Activated CD8-positive, alpha-beta memory T cell treated with anti-CD3 and anti-CD28 coated beads, Interleukin-2, amount 50 U/mL, for 48 hours (primary cell): Measurements from ENCODE around the gene SYNE1.

ENCODE experiments used
- DNase-seq: peaks from one replicate; pipeline ENCODE4 v3.0.0-alpha.2; 2020

SYNE1 gene

GRCh38 chr6:152308306-152308705 lies 328.9 kb downstream of the SYNE1 start:
- DNase-seq = no peak

DNA sequence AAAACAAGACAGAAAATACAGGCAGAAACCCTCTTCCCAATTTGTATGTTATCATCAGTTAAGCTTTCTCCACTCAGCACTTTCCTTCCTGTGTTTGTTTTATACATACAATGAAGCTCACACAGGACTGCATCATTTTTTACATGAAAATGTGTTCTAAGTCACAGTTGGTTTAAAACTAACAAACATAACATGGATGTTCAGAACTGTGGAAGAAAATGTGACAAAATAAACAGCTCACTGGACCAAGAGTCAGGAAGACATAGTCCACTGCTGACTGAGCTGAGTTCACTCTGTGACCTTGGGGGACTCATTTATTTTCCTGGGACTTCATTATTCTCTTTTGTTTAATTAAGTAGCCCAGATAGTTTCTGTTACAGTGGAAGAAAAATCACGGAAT lies 331.5 kb downstream of the SYNE1 start:
- DNase-seq = no peak

GRCh38 chr6:152301765-152302568 lies 335.2 kb downstream of the SYNE1 start:
- DNase-seq = peak; percentile 92

DNA sequence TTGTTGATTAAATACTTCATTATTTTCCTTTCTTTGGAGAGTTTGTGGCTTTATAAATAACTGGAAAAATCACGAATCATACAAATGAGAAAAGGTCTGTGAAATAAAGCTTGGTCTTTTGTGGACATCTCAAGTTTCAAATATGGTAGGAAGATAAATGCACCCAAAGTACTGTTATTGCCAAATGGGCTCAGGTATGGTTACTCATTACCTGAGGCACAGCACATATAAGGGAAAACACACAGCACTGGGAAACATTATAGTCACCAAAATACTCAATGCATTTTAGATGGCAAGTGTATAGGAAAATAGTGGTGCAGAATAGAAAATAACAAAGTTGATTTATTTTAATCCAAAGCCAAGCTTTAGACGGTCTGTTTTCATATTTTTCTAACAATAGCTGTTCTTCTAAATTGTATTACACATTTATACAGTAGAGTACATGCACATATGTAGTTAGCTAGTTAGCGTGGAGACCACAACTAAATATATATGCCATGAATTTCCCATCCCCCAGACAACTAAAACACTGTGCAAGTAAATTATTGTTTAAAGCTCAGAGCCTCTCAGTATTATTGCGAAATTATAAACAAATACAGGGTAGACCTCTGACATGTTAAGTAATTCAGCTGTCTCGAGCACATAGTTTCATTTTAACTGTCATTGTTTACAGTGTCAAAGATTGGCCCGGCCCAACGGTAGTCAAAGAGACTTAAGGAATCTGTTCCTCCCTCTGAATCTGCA lies 336.0 kb downstream of the SYNE1 start:
- DNase-seq = no peak

GRCh38 chr6:152300517-152300916 lies 336.6 kb downstream of the SYNE1 start:
- no peak for DNase-seq

GRCh38 chr6:152298848-152299735 lies 338.1 kb downstream of the SYNE1 start:
- DNase-seq = no peak

- DNase-seq = no peak
Measured at GRCh38 chr6:152298055-152298647, 339.0 kb downstream of the SYNE1 start.

DNA sequence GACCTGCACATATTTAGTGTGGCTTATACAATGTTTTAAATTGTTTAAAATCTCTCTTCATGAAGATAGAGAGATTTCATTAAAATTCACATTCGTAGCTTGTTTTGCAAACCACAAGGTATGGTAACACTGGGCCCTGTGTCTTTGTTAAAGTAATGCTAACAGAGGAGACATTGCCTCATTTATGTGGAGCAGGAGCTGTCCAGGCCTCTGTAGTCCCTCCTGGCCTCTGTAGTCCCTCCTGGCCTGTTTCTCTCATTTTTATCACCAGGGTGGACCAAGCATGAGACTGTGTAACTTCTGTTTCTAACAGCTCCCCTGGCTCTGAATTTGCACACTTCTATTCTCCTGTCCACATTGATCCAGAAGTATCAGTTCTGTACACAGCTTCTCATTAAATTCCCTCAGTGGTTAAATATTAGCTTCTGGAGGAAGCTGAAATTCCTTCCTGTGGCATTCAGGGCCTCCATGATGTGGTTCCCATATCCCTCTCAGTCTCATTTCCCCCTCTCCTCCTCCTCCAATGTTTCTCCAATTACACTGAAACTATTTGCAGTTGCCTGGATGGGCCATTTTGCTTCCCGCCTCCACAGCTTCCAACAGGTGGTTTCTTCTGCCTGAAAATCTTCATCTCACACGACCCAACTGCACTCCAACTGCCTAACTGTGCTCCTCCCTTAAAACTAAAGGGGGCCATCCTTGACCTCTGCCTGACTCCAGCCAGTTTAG lies 340.4 kb downstream of the SYNE1 start:
- DNase-seq = no peak

DNA sequence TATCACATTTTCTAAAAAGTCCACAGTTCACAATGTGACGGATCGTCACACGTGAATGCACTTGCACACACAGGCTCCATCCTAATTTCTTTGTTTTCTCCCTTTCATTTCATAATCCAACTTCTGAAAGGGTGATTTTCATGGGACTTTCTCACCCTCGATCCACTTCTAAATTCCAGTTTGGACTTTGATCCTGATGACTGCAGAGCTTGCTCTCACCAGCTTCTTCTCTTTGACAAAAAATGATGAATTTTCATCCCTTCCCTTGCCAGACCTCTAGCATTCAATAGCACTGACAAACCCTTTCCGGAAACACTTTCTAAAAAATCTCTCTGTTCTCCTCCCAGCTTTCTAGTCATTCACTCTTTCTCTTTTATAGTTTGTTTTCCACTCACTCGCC lies 341.2 kb downstream of the SYNE1 start:
- no peak for DNase-seq

GRCh38 chr6:152295346-152295745 lies 341.8 kb downstream of the SYNE1 start:
- no peak for DNase-seq

GRCh38 chr6:152293404-152293803 lies 343.8 kb downstream of the SYNE1 start:
- no peak for DNase-seq

DNA sequence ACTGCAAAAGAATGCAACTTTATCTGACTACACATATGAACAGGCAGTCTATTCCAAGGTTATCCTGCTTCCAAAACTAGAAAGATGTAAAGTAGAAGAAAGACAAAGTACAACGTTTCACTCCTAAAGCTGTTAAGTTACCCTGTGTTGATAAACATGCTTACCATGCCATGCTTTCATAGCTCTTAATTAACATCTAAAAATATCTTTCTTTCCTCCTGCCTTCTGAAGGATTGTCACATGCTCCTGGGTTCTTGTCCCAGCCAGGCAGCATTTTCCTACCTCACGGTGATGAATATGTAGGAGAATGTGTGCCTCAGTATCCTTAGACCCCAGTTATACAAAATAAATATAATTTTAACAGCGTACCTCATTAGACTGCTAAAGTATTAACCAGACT lies 344.6 kb downstream of the SYNE1 start:
- DNase-seq = no peak

DNA sequence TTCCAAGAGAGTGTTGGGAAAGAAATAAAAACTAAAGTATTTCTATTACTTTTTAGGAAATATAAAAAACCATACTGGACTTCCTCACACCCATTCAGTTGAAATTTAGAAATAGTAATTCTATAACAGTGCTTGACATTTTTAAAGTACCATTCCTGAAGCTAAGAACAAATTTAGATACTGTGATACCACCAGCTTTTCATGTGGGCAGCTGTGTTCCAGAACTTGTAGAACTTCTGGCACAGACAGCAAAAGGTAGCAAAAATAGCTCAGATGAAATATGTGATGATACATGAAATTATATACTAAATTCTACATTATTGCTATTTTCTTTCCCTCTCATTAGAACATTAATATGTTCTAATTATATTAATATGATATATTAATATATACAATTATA lies 346.5 kb downstream of the SYNE1 start:
- no peak for DNase-seq

- no peak for DNase-seq
Measured at GRCh38 chr6:152277826-152278329, 359.3 kb downstream of the SYNE1 start.

DNA sequence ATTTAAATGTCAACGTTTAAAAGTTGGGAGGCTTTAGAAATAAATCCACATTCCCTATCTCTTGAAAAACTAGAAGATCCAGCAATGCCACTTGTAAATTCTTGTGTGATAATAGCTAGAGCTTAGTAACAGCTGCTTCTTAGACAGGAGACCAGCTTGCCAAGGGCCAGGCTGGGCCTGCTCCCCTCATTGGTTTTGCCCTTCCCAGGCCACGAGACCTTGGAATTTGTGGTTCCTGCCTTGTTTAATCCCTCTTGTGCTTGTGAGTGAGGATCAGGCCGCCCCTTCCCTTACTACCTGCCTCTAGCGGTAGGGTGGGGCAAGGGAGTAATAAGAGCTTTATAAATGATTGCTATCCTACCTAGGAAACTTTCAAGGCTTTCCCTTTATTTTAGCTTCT lies 363.5 kb downstream of the SYNE1 start:
- DNase-seq = no peak

GRCh38 chr6:152273002-152273401 lies 364.2 kb downstream of the SYNE1 start:
- no peak for DNase-seq

DNA sequence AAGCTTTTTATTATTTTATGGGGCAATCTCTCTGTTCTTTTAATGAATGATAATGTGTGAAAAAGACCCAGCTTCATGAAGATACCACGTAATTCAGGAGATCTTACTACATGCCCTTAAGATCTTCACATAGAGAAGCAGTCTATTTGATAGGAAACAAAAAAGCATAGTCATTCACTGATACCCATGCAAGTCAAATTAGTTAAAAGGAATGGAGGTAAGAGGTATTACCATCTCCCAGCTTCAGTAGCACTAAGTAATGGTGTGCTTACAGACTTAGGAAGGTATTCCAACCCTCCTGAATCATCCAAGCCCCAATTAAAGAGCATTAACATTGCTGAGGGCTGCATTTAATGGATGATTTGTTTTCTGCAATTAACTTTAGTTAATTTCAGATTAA lies 364.7 kb downstream of the SYNE1 start:
- DNase-seq = no peak

DNA sequence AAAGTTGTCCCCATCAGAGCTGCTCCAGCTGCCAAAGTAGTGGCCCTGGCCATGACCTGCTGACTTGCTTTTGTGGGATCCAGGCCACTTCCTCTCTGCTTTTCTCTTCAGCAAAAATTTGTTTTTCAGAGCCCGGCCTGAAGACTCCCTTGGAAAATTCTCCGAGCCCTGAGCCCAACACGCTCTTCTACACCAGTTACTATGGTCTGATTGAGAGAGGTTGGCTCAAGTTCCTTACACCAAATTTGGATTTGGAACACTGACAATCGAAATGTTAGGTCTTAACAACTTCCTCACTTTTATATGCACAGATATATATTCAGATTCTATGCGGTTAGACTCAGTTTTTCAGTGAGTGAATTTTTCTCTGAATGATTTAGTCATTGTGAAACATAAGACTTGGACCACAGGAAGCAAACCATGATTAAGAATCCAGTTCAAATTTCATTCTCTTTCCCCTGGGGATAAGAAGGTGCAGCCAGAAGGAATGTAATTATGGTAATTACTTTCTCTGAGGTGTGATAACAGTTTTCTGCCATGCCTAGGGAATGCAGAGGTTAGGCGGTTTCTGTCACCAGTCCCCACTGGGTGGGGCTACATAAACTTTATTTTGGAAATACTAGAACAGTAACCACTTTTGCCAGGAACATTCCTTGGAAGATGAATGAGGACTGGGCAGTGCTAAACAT lies 365.2 kb downstream of the SYNE1 start:
- DNase-seq = no peak

DNA sequence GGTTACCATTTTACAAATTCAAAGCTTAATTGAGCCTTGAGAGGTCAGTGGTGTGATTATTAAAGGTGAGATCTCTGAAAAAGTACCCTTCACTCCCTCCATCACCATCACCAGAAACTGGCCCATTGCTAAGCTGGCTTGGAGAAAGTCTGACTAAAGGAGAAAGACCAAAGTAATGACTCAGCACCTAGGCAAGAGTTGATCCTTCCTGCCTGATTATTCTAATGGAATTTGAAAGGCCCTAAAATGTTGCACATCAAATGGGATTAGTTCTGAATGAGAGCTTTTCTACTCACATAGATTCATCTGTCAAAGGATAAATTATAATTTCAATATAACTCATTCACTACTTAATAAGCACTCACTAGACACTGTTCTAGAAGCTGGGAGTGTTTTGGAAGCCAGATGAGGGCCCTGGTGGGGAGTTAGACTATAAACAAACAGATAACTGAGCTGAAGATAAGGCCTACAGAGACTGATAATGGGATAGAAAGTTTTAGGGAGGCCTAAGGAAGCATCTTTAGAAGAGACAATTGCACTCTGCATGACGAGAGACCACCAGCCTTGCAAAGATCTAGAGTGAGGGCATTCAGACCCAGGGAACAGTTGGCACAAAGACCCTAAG lies 366.7 kb downstream of the SYNE1 start:
- DNase-seq = no peak

- DNase-seq = no peak
Measured at GRCh38 chr6:152268846-152269442, 368.2 kb downstream of the SYNE1 start.
